GM20431 (cell line): ENCODE measurements around the gene C16orf78.

Source experiments
- in situ Hi-C: fragments of 300-500 bp; cut with MseI, MboI; formaldehyde crosslinking; loops from one replicate; pipeline ENCODE4 v1.15.0; 2020; ENCODE audit warnings: low sequenced_read_pairs; ENCODE audit not compliant: unreplicated experiment

The C16orf78 gene

GRCh38 chr16:49373504-49373903 lies at the start of gene C16orf78:
Gene C16orf78 (plus strand): TSS chr16:49373804. CDS start chr16:49373940, 136 bp downstream.
- in situ Hi-C loops = no loop called here

DNA sequence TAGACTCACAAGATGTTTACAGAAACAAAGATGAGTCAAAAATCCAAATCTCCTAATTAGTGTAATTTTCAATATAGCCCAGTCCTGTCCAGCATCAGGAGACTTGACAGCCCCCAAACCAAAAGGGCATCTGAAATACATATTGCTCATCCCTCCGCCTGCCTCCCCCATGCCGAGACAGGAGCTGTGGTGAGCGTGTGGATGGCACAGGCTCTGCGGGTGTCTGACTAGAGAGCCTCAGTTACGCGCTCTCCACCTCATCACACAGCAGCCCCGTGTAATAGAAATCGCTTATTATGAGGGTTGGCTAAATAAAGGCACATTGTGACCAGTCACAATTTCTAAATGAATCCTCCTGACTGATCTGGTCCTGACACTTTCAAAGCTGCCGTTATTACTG lies 48.9 kb upstream of the C16orf78 start:
- in situ Hi-C loops = no loop called here

DNA sequence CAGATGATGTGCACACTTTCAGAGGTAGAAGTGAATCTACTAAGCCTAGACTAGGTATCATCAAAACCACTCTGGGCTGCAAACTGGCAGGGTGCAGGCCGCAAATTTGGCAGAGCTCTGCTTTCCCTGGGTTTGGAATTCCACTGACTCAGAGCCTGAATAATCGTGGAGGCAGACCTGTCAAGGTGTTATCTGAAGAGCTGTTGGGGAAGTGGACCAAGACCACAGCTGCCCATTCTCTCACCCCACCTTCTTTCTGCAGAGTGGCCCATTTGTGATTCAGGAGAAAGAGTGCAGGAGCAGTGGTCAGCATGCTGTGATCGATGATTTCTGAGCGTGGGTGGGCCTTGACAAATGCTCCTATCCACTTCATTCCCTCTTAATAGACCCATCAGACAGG lies 46.1 kb upstream of the C16orf78 start:
- in situ Hi-C loops = no loop called here

- in situ Hi-C loops = no loop called here
Measured at GRCh38 chr16:49328325-49328724, 45.3 kb upstream of the C16orf78 start.

- in situ Hi-C loops = no loop called here
Measured at GRCh38 chr16:49330562-49331201, 42.9 kb upstream of the C16orf78 start.

- in situ Hi-C loops = no loop called here
Measured at GRCh38 chr16:49332589-49333258, 40.9 kb upstream of the C16orf78 start.

DNA sequence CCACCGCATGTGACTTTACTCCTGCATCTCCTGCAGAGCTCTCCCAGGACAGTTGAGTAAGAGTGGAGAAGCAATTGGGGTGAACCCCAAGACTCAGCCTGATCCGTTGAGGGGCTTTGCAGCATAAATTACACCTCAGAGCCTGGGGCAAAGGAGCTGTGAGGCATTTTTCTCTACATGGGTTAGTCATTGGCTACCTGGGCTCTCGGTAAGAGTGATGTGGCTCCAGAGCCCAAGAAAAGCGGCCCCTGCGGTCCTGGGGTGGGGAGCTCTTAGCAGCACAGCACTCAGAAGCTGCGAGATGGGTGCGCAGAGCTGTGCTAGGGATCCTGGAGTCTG lies 40.4 kb upstream of the C16orf78 start:
- in situ Hi-C loops = no loop called here

DNA sequence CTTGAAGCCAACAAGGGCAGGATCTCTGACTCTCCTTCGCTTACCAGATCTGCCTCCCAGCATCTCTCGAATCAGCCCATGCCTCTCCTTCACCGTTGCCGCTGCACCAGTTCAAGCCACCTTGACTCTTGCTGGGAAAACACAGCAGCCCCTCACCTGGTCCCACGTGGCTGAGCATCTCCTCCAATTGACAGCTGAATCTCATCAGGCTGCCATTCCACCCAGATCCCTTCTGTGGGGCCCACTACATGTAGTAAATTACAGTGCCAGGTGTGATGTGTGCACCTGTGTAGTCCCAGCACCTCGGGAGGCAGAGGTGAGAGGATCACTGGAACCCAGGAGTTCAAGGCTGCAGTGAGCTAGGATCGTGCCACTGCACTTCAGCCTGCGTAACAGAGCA lies 37.8 kb upstream of the C16orf78 start:
- in situ Hi-C loops = no loop called here

- in situ Hi-C loops = no loop called here
Measured at GRCh38 chr16:49336581-49336980, 37.0 kb upstream of the C16orf78 start.

DNA sequence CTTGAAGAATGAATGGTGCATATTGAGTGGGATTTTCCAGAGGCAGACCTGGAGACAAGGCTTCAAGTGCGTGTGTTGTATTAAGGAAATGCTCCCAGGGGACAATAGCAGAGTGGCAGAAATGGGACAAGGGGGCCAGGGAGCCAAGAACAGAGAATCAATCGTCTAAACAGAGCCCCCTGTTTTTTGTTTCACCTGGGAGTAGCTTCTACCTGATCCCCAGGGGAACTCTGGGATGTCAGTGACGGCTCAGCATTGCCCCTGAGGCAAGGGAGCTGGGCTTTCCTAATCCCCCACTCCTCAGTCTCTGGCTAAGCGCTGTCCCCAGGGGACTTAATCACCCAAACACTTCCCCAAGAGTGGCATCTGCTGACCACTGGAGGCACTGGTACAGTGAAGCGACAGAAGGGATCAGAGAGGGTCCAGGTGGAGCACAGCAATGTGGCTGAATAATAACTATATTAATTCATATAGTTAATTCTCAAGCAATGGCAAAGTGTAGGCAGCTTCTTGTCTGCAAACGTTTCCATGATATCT lies 35.7 kb upstream of the C16orf78 start:
- in situ Hi-C loops = no loop called here

- in situ Hi-C loops = no loop called here
Measured at GRCh38 chr16:49338611-49339265, 34.9 kb upstream of the C16orf78 start.

GRCh38 chr16:49340466-49340865 lies 33.1 kb upstream of the C16orf78 start:
- in situ Hi-C loops = loop anchor here (10.0 kb wide), 1 partner anchor 656 kb away; no protein-coding TSS in a partner anchor

DNA sequence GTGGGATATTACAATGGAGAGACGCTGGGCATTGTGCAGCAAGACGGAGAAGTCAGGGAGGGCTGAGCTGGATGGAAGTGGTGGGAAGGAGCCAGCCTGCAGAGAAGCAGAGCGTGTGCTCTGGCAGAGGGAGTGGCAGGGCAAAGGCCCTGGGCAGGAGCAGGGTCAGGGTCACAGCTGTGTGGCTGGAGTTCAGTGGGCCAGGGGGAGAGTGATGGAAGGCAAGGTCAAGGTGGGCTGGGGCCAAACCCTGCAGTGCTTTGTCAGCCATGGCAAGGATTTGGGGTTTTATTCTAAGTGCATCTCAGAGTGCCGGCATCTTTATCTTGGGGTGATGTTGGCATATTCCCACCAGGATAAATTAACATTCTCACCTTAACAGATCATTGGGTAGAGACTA lies 31.9 kb upstream of the C16orf78 start:
- in situ Hi-C loops = loop anchor here (10.0 kb wide), 1 partner anchor 657 kb away; no protein-coding TSS in a partner anchor

DNA sequence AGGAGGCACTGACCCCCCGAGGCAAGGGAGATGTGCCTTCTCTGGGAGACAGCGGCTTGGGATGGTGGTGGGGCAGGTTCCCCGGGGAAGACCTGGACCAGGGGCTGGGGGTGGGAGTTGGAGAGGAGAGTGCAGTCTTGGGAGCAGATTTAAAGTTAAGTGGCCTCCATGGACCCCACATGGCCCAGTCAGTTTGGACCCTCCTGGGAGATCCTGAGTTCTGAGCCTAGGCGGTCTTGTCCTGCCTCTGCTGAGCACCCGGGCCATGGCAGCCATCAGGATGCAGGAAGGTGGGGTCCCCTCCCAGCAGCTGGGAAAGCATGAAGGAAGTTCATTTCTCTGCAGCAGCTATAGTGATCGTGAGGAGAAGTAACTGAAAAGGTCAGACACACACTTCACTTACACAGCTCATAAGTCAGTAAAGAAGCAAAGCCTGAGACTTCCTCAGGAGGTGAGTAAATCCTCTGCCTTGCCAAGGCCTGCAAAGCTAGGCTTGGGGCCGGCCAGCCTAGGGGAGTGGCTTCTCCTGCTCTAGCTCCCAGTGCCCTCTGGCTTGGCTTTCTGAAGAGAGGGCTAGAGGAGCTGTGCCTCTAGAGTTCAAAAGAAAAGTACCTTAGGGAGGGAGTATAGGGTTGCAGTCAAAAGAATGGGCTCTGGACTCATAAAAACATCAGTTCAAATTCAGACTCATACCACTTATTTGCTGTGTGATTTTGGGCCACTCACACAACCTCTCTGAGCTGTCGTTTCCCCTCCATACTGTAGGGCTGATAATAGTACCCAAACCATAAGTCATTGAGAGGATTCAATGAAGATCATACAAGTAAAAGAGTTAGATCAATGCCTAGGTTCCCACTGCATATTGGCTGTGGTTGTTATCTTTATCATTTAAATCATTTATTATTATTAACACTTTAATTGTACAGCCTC lies 31.0 kb upstream of the C16orf78 start:
- in situ Hi-C loops = loop anchor here (10.0 kb wide), 1 partner anchor 658 kb away; no protein-coding TSS in a partner anchor

- in situ Hi-C loops = loop anchor here (10.0 kb wide), 1 partner anchor 658 kb away; no protein-coding TSS in a partner anchor
Measured at GRCh38 chr16:49343291-49343690, 30.3 kb upstream of the C16orf78 start.

DNA sequence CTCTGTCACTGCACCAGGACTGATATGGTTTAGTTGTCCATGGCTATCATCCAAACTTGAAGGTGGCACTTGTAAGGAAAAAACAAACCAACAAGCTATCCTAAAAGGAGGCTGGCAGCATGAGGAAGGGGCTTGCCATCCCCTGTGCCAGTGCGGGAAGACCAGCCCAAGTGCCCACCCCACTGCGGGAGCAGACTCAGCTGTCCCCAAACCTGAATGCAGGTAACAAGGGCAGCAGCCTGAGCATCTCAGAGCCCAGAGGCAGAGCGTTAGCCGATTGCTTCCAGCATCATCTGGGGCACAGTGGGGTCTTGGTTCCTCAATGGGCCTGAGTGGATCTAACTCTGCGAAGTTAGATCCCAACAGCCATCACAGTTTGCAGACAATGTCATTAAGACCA lies 29.2 kb upstream of the C16orf78 start:
- in situ Hi-C loops = loop anchor here (10.0 kb wide), 1 partner anchor 660 kb away; no protein-coding TSS in a partner anchor

DNA sequence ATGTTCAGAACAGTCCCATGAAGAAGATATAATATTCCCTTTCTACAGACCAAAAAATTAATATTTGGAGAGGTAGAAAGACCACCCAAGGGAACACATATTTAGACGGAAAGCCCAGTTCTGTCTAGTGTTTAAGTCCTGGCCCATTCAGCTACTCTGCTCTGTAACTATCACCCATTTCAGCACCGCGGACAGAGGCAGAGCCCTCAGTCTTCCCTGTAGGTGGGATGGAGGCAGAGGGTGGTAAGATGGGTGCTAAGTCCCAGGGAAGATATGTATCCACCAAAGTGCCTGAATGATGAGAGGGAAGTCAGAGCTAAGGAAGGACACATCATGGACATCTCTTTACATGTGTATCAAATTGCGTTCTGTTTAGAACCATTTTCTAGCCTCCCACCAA lies 27.8 kb upstream of the C16orf78 start:
- in situ Hi-C loops = loop anchor here (10.0 kb wide), 1 partner anchor 661 kb away; no protein-coding TSS in a partner anchor

GRCh38 chr16:49346459-49346858 lies 27.1 kb upstream of the C16orf78 start:
- in situ Hi-C loops = loop anchor here (10.0 kb wide), 1 partner anchor 662 kb away; no protein-coding TSS in a partner anchor

- in situ Hi-C loops = loop anchor here (10.0 kb wide), 1 partner anchor 663 kb away; no protein-coding TSS in a partner anchor
Measured at GRCh38 chr16:49347476-49347875, 26.1 kb upstream of the C16orf78 start.
